ENCODE data around the gene DNAH2.

DNA sequence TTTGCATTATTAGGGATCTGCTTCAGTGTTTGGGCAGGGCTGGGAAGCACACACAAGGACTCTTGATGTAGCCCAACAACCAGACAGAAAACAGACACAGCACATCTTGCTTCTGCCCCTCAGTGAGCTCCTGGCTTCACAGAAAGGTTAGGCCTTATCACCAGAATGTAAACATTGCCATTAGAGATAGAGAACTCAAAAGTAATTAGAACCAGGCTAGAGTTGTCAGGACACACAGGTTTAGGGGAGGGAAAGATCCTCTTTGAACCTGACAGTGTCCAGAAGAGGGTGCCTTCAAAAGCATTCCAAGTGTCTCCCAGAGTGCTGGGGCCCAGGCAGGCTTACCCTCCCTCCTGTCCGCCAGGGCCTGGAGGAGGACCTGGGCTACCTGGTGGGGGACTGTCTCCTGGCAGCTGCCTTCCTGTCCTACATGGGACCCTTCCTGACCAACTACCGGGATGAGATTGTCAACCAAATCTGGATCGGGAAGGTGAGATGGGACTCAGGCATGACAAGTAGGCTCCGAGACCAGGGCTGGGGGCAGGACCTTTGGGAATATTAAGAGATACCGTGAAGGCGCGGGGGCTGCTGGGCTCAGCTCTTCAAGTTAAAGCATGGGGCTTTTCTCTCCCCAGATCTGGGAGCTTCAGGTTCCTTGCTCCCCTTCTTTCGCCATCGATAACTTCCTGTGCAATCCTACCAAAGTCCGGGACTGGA is 99.5 kb downstream of the DNAH2 start:
- TF ChIP-seq, protein P1, sequence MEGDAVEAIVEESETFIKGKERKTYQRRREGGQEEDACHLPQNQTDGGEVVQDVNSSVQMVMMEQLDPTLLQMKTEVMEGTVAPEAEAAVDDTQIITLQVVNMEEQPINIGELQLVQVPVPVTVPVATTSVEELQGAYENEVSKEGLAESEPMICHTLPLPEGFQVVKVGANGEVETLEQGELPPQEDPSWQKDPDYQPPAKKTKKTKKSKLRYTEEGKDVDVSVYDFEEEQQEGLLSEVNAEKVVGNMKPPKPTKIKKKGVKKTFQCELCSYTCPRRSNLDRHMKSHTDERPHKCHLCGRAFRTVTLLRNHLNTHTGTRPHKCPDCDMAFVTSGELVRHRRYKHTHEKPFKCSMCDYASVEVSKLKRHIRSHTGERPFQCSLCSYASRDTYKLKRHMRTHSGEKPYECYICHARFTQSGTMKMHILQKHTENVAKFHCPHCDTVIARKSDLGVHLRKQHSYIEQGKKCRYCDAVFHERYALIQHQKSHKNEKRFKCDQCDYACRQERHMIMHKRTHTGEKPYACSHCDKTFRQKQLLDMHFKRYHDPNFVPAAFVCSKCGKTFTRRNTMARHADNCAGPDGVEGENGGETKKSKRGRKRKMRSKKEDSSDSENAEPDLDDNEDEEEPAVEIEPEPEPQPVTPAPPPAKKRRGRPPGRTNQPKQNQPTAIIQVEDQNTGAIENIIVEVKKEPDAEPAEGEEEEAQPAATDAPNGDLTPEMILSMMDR (conservative IDR thresholded peaks at IDR 0.05; ENCODE audit: low read depth in 2 of 2) = no peak
- TF ChIP-seq CREB1 (CRISPR knock-in tag; IDR thresholded peaks at IDR 0.05; ENCODE audit: low read depth) = no peak
- TF ChIP-seq EZH2 (IDR thresholded peaks at IDR 0.05; ENCODE audit: low read depth, unreplicated experiment) = no peak
- TF ChIP-seq, protein P2, sequence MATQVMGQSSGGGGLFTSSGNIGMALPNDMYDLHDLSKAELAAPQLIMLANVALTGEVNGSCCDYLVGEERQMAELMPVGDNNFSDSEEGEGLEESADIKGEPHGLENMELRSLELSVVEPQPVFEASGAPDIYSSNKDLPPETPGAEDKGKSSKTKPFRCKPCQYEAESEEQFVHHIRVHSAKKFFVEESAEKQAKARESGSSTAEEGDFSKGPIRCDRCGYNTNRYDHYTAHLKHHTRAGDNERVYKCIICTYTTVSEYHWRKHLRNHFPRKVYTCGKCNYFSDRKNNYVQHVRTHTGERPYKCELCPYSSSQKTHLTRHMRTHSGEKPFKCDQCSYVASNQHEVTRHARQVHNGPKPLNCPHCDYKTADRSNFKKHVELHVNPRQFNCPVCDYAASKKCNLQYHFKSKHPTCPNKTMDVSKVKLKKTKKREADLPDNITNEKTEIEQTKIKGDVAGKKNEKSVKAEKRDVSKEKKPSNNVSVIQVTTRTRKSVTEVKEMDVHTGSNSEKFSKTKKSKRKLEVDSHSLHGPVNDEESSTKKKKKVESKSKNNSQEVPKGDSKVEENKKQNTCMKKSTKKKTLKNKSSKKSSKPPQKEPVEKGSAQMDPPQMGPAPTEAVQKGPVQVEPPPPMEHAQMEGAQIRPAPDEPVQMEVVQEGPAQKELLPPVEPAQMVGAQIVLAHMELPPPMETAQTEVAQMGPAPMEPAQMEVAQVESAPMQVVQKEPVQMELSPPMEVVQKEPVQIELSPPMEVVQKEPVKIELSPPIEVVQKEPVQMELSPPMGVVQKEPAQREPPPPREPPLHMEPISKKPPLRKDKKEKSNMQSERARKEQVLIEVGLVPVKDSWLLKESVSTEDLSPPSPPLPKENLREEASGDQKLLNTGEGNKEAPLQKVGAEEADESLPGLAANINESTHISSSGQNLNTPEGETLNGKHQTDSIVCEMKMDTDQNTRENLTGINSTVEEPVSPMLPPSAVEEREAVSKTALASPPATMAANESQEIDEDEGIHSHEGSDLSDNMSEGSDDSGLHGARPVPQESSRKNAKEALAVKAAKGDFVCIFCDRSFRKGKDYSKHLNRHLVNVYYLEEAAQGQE (IDR thresholded peaks at IDR 0.05; ENCODE audit: unreplicated experiment) = no peak
- TF ChIP-seq POLR2AphosphoS5 (IDR thresholded peaks at IDR 0.05; ENCODE audit: low read depth) = no peak
- TF ChIP-seq EZH2phosphoT487 (IDR thresholded peaks at IDR 0.05; ENCODE audit: unreplicated experiment) = no peak

All from GM23338 (cell line).